CD4-positive, alpha-beta T cell (primary cell): ENCODE measurements around the gene SERPINB12. TPM values are rescaled to one million over a fixed set of nuclear protein-coding genes. Genes with fewer than 3 reads are reported as not detected.

ENCODE experiments used
- ATAC-seq: fragments of 200-7000 bp; cut with Tn5 transposase; one replicate; pipeline ENCODE4 v1.10.0; 2022; ENCODE audit warnings: mild to moderate bottlenecking; ENCODE audit not compliant: poor library complexity
- CTCF ChIA-PET: fragments of 350-600 bp; sonication (Branson Sonifier 250); formaldehyde crosslinking; loops from one replicate; lab custom pipeline; 2021; ENCODE audit warnings: antibody characterized with exemption, inconsistent platforms; lab: Charles Lee
- POLR2A ChIA-PET: fragments of 350-600 bp; sonication (Branson Sonifier 250); formaldehyde crosslinking; loops from one replicate; lab custom pipeline; 2021; ENCODE audit warnings: antibody characterized with exemption, inconsistent platforms; lab: Charles Lee
- DNase-seq, 14 experiments: peaks; one replicate each; pipeline ENCODE4 v3.0.0-alpha.2; 2013 to 2020; ENCODE audit warnings: mixed read lengths in 2 of 14
- H3K27ac ChIP-seq, 2 donors: one replicate each; pipeline versions ENCODE4 v1.5.1 to v1.7.0; 2013; ENCODE audit warnings: low read length in 2 of 2, low read depth in 1 of 2, mild to moderate bottlenecking in 1 of 2
- H3K27me3 ChIP-seq, 2 experiments: 1 replicate in 1 of 2; 2 replicates in 1 of 2; pipeline versions ENCODE4 v1.6.1 to v1.7.0; 2013; ENCODE audit warnings: low read length in 2 of 2, control low read depth in 1 of 2, mild to moderate bottlenecking in 1 of 2, moderate library complexity in 1 of 2; ENCODE audit not compliant: insufficient read depth in 2 of 2, control insufficient read depth in 1 of 2
- H3K36me3 ChIP-seq: one replicate; pipeline ENCODE4 v1.6.1; 2013; ENCODE audit warnings: low read length, control low read depth; ENCODE audit not compliant: insufficient read depth
- H3K4me1 ChIP-seq: one replicate; pipeline ENCODE4 v1.6.1; 2013; ENCODE audit warnings: low read length, control low read depth; ENCODE audit not compliant: insufficient read depth
- H3K4me3 ChIP-seq: one replicate; pipeline ENCODE4 v1.5.1; 2013; ENCODE audit warnings: mild to moderate bottlenecking, low read length, moderate library complexity
- H3K9me3 ChIP-seq, 2 experiments: 1 replicate in 1 of 2; 2 replicates in 1 of 2; pipeline versions ENCODE4 v1.6.1 to v1.7.0; 2013; ENCODE audit warnings: low read length in 2 of 2, mild to moderate bottlenecking in 2 of 2, control low read depth in 1 of 2, moderate library complexity in 1 of 2; ENCODE audit not compliant: control insufficient read depth in 1 of 2, insufficient read depth in 1 of 2
- H3K27ac Mint-ChIP-seq: one replicate; pipeline ENCODE4 v1.8.0; 2020; ENCODE audit warnings: mixed read lengths
- H3K27me3 Mint-ChIP-seq: one replicate; pipeline ENCODE4 v1.8.0; 2021; ENCODE audit warnings: mixed read lengths
- H3K36me3 Mint-ChIP-seq: one replicate; pipeline ENCODE4 v1.8.0; 2021; ENCODE audit warnings: low read depth, mixed read lengths
- H3K4me1 Mint-ChIP-seq: one replicate; pipeline ENCODE4 v1.8.0; 2021; ENCODE audit warnings: low read depth, mixed read lengths
- H3K4me3 Mint-ChIP-seq: one replicate; pipeline ENCODE4 v1.8.0; 2020; ENCODE audit warnings: mild to moderate bottlenecking, mixed read lengths
- H3K9me3 Mint-ChIP-seq: one replicate; pipeline ENCODE4 v1.8.0; 2020; ENCODE audit warnings: mixed read lengths
- CTCF ChIP-seq: fragments of 200-600 bp; IDR thresholded peaks from one replicate; pipeline ENCODE4 v1.8.0; 2022; ENCODE audit warnings: antibody characterized with exemption, mild to moderate bottlenecking
- intact Hi-C, 2 experiments: fragments of 100-400 bp; cut with DNase I in 1 of 2; cut with micrococcal nuclease in 1 of 2; formaldehyde crosslinking; loops; one replicate each; pipeline versions ENCODE4 v1.15.1 to v1.9.0; 2023 to 2025; cut with DNase I, micrococcal nuclease
- total RNA-seq, 174 experiments: library from RNA in 2 of 174; stranded (reverse) in 2 of 174; gene quantifications; one replicate each; pipeline ENCODE4 v1.2.3 and lab custom pipeline; 2021 to 2026

SERPINB12 gene
- total RNA-seq, 2 experiments from 2014 or later, result not detected

GRCh38 chr18:63570721-63571120, 28.6 kb downstream of the SERPINB12 start:
- Histone ChIP-seq H3K36me3 (no peaks in the 10 kb centered on the region), H3K27me3 (peaks cover 0 to 7% of the 10 kb centered on the region in 2 experiments), H3K4me1 (no peaks in the 10 kb centered on the region), H3K27ac (no peak overlapping the region), H3K9me3 (no peaks in the 10 kb centered on the region), H3K4me3 (no peak overlapping the region)
- no peaks in the 10 kb centered on the region for H3K36me3 Mint-ChIP-seq
- ChIA-PET CTCF (no interaction called here), POLR2A (no interaction called here)
- no peaks in the 10 kb centered on the region for H3K4me1 Mint-ChIP-seq
- TF ChIP-seq CTCF, result no peak
- peaks cover 30% of the 10 kb centered on the region for H3K27me3 Mint-ChIP-seq
- no peak overlapping the region for H3K4me3 Mint-ChIP-seq
- no peaks in the 10 kb centered on the region for H3K9me3 Mint-ChIP-seq
- ATAC-seq, result no peak
- DNase-seq, result no peak
- no peak overlapping the region for H3K27ac Mint-ChIP-seq
- intact Hi-C loops, result no loop called here

GRCh38 chr18:63575681-63576080, 33.5 kb downstream of the SERPINB12 start:
- Mint-ChIP-seq H3K4me3 (no peak overlapping the region), H3K9me3 (no peaks in the 10 kb centered on the region), H3K27ac (no peak overlapping the region), H3K36me3 (no peaks in the 10 kb centered on the region), H3K4me1 (no peaks in the 10 kb centered on the region), H3K27me3 (peaks cover 25% of the 10 kb centered on the region)
- POLR2A ChIA-PET, result interaction anchor here (0.7 kb wide), 1 partner anchor 68 kb away, joined by 3 read pairs; no protein-coding TSS in a partner anchor
- intact Hi-C loops, result no loop called here
- Histone ChIP-seq H3K27me3 (peaks cover 0 to 3% of the 10 kb centered on the region in 2 experiments), H3K4me1 (no peaks in the 10 kb centered on the region), H3K4me3 (no peak overlapping the region), H3K36me3 (no peaks in the 10 kb centered on the region), H3K9me3 (no peaks in the 10 kb centered on the region), H3K27ac (no peak overlapping the region)
- no peak for ATAC-seq
- CTCF ChIA-PET, result no interaction called here
- TF ChIP-seq CTCF, result no peak
- no peak for DNase-seq

GRCh38 chr18:63578357-63578958, 36.3 kb downstream of the SERPINB12 start:
- POLR2A ChIA-PET, result no interaction called here

More at GRCh38 chr18:63578357-63578958, 36.3 kb downstream of the SERPINB12 start:
- no peak overlapping the region for H3K4me3 ChIP-seq
- Mint-ChIP-seq H3K36me3 (no peaks in the 10 kb centered on the region), H3K4me3 (no peak overlapping the region), H3K27me3 (peaks cover 33% of the 10 kb centered on the region), H3K4me1 (no peaks in the 10 kb centered on the region), H3K27ac (no peak overlapping the region), H3K9me3 (no peaks in the 10 kb centered on the region)
- ATAC-seq (no peak), DNase-seq (peak in 3 of 14 experiments; percentile 7 to 24 (median 13))
- peaks cover 0 to 3% of the 10 kb centered on the region in 2 experiments for H3K27me3 ChIP-seq
- TF ChIP-seq CTCF, result no peak
- no peaks in the 10 kb centered on the region for H3K4me1 ChIP-seq
- no peaks in the 10 kb centered on the region for H3K36me3 ChIP-seq
- CTCF ChIA-PET, result no interaction called here
- H3K9me3 ChIP-seq, result no peaks in the 10 kb centered on the region
- H3K27ac ChIP-seq, result no peak overlapping the region
- intact Hi-C loops, result no loop called here
